Measurements from ENCODE around the gene CD40LG. TPM values are rescaled to one million over a fixed set of nuclear protein-coding genes. Genes with fewer than 3 reads are reported as not detected.
A peak's percentile ranks its signal among the peaks of the same experiment; 100 is the strongest.

CD40LG gene
- polyA plus RNA-seq, 5 donors: 0.12 to 0.26 (median 0.18) TPM

DNA sequence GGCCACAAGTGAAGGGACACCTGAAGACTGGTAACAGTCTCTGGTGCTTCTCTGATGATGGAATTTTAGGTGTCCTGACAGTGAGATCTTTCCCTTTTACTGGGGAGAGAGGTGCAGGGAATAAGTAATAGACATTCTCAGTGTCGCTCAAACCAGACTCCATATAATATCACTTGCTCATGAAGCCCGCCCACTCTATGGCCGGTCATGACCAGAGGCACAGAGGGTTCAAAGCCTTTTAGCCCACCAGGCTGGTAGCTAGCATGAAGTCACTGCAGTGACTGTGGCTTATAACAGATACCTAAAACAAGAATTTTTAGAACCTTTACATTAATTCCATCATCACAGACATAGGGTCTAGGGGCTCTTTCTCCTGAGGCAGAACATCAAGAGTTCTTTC, 2.9 kb downstream of the CD40LG start:
- DNase-seq: no peak

GRCh38 chrX:136652822-136653723, 5.1 kb downstream of the CD40LG start:
- DNase-seq: no peak

DNA sequence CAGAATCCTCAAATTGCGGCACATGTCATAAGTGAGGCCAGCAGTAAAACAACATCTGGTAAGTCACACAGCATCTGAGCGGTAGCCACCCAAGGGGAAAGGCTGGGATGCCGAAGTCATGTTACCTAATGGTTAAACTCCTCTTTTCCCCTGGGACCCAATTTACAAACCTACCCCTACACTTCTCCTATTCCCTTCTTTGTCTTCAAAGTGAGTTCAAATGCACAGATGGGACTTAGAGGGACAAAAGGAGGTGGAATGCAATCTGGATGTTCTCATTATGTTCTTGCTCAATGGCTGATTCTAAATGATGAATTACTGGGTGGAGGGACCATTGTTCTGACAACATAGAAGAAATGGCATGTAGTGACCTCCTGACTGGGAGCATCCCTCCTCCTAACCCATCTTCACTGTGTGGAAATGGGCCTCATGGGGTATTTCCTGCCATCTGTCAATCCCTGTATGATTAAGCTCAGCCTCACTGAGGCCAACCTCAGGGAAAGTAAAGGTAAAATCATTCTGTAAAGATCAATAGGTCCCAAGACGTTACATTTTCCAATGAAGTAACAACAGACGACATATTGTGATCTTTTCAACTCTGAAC, 8.5 kb downstream of the CD40LG start:
- no peak for DNase-seq

DNA sequence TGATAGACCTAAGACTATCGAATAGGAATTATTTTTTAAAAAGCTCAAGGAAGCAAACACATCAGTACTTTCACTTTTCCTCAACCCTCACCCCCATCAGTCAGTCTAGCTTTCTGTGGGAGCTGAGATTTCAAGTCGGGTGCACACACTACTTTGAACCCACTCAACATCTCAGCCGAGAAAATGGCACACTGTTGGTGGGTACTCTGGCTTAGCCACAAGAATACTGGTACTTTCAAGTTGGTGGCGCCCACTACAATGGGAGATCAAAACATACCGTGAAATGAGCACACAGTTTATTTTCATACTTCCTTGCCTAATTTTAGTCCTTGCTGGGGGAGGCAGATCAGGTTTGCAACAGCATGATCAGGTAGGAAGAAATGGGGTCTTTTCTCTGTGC, 10.2 kb downstream of the CD40LG start:
- no peak for DNase-seq

DNA sequence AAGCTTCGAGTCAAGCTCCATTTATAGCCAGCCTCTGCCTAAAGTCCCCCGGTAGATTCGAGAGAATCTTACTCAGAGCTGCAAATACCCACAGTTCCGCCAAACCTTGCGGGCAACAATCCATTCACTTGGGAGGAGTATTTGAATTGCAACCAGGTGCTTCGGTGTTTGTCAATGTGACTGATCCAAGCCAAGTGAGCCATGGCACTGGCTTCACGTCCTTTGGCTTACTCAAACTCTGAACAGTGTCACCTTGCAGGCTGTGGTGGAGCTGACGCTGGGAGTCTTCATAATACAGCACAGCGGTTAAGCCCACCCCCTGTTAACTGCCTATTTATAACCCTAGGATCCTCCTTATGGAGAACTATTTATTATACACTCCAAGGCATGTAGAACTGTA, 11.2 kb downstream of the CD40LG start:
- DNase-seq: no peak

GRCh38 chrX:136660896-136661295, 12.9 kb downstream of the CD40LG start:
- no peak for DNase-seq

DNA sequence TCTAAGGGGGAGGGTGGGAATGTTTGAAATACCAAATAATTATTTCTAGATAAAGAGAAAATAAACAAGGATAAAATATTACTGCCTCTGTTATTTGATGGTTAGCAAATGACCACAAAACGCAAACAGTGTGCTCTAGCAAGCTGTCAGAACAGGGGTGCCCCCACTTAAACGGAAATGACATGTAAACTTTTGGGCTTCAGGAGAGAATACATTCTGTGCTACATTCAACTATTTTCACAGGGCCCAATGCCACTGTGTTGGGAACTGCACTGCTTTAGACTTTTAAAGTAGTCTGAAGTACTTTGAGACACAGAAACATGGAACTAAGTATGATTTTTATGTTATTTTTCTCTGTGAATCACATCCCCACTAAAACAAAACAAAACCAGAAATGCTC, 14.1 kb downstream of the CD40LG start:
- no peak for DNase-seq

- no peak for DNase-seq
Observed at GRCh38 chrX:136662976-136663375, 15.0 kb downstream of the CD40LG start.

DNA sequence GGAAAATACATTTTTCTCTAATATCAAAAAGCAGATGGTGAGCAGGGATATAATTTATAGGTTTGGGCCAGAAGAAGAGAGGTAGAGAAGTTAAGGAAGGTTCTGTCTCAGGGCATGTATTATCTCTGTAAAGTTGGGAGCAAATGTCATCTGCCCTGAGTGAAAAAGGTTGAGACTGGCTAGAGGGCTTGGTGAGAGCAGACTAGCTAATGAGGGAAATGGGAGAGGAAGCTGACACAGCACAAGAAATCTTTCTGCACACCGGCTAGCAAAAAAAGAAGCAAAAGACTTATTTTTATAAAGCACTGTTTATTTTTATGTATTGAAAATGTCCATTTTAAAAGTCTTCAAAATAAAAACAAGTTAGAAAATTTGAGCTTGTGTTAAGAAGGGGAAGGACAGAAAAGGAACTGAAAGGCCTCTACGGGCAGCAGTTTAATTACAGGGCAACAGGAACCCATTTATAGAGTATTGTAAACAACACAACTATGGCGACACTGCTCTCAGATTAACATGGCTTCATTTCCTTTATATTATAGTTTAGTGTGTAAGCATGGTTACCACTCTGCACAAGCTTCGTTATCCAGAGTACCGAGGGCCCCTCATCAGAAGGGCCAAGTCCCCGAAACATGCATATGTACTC, 17.4 kb downstream of the CD40LG start:
- no peak for DNase-seq

DNA sequence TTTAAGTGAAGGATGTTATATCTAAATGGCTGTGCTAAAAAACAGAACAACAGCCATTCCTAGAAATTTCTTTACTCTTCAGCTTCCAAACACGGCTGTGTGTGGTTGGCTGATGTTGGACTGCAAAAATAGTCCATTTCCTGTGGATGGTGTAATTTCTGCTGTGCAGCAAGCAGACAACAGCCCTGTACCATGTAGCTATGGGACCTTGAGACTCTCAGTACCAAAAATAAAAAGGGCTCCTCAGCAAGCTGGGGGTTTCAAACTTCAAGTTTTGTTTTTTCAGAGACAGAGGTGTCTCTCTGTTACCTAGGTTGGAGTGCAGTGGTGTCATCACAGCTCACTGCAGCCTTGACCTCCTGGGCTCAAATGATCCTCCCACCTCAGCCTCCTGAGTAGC, 18.1 kb downstream of the CD40LG start:
- DNase-seq: no peak

GRCh38 chrX:136667446-136668168, 19.6 kb downstream of the CD40LG start:
- DNase-seq: no peak

GRCh38 chrX:136671006-136671610, 23.1 kb downstream of the CD40LG start:
- DNase-seq: no peak

- DNase-seq: no peak
Observed at GRCh38 chrX:136674270-136674985, 26.5 kb downstream of the CD40LG start.

DNA sequence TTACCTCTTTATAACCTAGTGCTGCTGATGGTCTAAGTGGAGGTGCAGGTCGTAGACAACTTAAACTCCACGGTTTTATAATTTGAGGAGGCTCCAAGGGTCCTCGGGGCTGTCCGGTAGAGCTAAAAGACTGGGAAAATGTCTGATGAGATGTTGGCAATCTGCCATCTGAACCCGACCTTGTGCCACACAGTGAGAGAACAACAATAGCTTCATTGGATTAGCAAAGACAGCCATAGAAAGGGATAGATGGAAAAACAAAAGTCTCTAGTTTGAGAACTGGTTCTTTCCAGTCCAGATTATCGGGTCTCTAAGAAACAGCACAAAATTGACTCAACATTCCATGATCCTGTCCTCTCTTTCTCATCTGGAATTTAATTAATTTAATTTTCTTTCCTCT, 31.6 kb downstream of the CD40LG start:
- no peak for DNase-seq

GRCh38 chrX:136684120-136684519, 36.2 kb downstream of the CD40LG start:
- no peak for DNase-seq

- no peak for DNase-seq
Observed at GRCh38 chrX:136687457-136687856, 39.5 kb downstream of the CD40LG start.

GRCh38 chrX:136689436-136689835, 41.5 kb downstream of the CD40LG start:
- no peak for DNase-seq

GRCh38 chrX:136691028-136691809, 43.3 kb downstream of the CD40LG start:
- DNase-seq: no peak

DNA sequence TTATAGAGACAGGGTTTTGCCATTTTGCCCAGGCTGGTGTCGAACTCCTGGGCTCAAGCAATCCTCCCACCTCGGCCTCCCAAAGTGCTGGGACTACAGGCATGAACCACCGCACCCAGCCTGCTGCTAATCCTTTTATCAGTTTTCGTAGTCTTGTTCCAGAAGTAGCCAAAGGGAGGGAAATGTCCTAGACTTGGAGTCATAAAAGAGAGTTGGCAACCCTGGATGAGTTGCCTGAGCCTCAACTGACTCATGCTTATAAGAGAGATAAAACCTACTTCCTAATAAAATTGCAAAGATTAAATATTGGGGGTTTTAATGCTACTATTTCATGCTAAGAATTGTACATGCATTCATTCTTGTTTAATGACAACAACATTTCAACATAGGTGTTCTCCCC, 44.3 kb downstream of the CD40LG start:
- DNase-seq: no peak

GRCh38 chrX:136694431-136695087, 46.6 kb downstream of the CD40LG start:
- DNase-seq: peak; percentile 27 to 50
